GM19043 (cell line): ENCODE results near the gene NIPAL1.

Experiments
- ATAC-seq: cut with Tn5 transposase; IDR thresholded peaks from one replicate; pipeline ENCODE4 v1.9.1; 2021; ENCODE audit warnings: low read depth; ENCODE audit not compliant: unreplicated experiment

Gene NIPAL1

DNA sequence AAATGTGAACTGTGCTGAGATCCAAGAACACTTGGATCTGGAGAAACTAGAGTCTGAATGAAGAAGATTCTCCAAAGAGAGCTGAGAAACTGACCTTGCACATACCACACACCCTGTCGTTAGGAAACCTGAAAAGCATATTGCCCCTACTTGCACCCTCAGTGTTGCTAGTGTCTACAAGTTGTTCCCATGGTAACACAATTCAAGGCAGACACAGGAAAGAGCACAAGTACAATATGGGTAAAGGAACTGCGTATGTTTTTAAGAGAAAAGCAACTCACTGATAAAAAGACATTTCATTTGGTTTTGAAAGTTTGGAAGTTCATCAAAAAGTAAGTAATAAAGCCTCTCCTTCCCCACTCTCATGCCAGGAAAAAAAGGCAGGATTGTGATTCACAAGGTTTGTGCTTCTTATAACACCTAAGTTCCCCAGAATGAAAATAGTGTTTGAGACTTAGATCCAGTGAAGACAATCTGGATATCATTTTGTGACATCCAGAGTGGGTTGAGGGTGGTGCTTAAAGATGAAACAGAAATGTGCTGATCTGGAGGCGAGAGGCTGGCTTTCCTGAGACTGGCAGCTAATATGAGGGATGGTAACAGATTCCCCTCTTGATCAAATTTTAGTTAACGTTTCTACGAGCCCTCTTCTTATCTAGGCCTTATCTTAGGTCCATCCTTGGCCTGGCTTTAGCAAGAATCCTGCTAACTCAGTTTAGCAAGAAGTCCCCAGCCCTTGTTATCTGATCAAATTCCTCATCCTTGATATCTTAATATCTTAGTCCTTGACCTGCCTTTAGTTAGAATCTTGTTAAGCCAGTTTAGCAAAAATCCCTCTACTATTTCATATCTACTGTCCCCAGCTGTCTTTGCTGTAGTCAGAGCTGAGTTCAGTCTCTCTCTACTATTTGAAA is 42.3 kb downstream of the NIPAL1 start:
- ATAC-seq: no peak

- no peak for ATAC-seq
These were observed 47.8 kb downstream of the NIPAL1 start for GRCh38 chr4:48064349-48064748.

- peak; percentile 48 for ATAC-seq
These were observed 49.0 kb downstream of the NIPAL1 start for GRCh38 chr4:48065587-48066052.

GRCh38 chr4:48067536-48067935 is 51.0 kb downstream of the NIPAL1 start:
- no peak for ATAC-seq

DNA sequence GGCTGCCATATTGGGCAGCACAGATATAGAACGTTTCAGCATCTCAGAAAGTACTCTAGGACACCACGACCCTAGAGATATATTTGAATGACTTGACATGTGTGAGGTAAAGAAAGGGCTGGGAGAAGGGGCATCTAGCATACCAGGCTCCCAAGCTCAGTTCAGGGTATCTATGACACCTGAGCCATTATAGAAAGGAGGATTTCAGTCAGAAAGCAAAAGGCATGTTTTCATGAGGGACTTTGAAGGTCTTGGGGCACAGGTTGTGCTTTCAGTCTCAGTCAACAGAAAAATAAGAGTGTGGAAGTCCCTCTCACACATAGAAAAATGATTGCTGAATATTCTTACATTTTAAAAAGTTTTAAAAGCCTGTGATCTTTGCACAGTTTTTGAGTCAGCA is 51.6 kb downstream of the NIPAL1 start:
- no peak for ATAC-seq

GRCh38 chr4:48069026-48069425 is 52.5 kb downstream of the NIPAL1 start:
- ATAC-seq: no peak

- no peak for ATAC-seq
These were observed 54.6 kb downstream of the NIPAL1 start for GRCh38 chr4:48071191-48071590.

- ATAC-seq: no peak
These were observed 57.1 kb downstream of the NIPAL1 start for GRCh38 chr4:48073567-48074103.

DNA sequence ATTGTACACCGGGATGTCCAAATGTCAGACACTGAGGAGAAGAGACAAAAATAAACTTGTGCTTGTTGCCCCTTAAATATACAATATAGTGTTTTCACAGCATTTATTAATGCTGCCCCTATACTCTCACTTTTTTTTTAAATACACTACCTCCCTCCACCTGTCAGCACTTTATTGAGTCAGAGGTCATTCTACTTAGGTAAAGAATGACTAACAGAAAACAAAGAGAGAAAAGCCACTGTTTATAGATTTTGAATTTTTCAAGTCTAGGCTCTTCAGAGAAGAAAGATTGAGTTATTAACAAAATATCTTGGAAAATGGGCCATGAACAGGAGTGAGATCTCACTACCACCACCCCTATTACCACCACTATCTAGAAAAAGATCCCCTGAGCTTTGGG is 58.1 kb downstream of the NIPAL1 start:
- no peak for ATAC-seq

- no peak for ATAC-seq
These were observed 61.9 kb downstream of the NIPAL1 start for GRCh38 chr4:48078425-48078824.

DNA sequence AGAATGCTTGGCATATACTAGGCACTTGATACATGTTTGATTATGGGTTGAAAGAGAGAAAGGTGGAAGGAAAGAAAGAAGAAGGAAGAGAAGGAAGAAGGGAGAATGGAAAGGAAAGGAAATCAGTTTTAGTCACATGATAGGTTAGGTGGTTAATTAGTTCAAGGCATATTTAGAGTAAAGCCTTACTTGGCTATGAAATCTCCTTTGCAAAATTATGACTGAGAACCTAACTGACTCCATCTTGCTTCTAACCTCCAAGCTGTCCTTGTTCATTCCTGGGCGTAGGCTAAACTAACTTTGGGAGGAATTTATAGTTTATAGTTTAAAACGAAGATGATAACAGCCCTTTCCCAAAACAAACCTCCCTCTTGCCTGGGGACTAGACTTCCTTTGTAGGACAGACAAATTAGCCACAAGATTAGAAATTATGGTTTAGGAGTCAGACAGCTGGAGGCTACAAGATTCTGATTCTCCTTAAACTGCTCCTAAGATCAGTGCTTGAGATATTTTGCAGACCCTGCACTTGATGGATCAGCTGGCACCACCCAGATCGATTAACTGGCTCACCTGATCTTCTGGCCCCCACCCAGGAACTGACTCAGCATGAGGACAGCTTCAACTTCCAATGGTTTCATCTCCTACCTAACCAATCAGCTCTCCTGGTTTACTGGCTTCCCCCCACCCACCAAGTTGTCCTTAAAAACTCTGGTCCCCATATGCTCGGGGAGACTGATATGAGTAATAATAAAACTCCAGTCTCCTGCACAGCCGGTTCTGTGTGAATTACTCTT is 62.5 kb downstream of the NIPAL1 start:
- ATAC-seq: no peak

- ATAC-seq: no peak
These were observed 63.4 kb downstream of the NIPAL1 start for GRCh38 chr4:48079972-48080391.

GRCh38 chr4:48081196-48081595 is 64.6 kb downstream of the NIPAL1 start:
- no peak for ATAC-seq

DNA sequence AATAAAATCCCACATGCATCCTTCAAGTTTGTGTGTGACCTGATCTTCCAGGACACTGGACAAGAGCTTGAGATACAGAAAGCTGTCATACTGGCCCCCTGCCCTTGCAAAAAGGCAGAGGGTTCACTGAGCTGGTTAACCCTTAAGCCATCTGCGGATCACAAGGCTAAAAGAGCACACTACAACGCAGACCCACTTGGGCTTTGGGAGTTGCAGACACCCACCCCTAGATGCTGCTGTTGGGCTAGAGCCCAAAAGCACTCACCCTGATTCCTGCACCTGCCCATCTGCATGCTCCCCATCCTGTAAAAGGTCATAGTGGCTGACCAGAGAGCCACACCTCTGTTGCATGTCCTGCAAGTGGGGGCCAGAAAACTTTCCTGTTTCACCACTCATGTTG is 66.4 kb downstream of the NIPAL1 start:
- no peak for ATAC-seq

GRCh38 chr4:48085821-48086589 is 69.4 kb downstream of the NIPAL1 start:
- ATAC-seq: no peak
